ENCODE results near the gene ADORA2B.
A peak's percentile ranks its signal among the peaks of the same experiment; 100 is the strongest.
"Not testable (repeated sequence)": the region's sequence is repeated elsewhere in the genome, so short reads cannot be mapped to it uniquely, and the experiment has no call there.

ADORA2B gene

GRCh38 chr17:15955793-15956541 is 11.0 kb downstream of the ADORA2B start:
- DNase-seq: no peak

GRCh38 chr17:15957206-15957605 is 12.3 kb downstream of the ADORA2B start:
- DNase-seq: no peak

GRCh38 chr17:15957608-15958307 is 12.8 kb downstream of the ADORA2B start:
- DNase-seq: no peak

GRCh38 chr17:15958484-15958854 is 13.5 kb downstream of the ADORA2B start:
- DNase-seq: no peak

- no peak for DNase-seq
These were observed 18.8 kb downstream of the ADORA2B start for GRCh38 chr17:15963670-15964110.

- DNase-seq: peak; percentile 11
These were observed 20.6 kb downstream of the ADORA2B start for GRCh38 chr17:15965528-15965927.

- peak; percentile 89 for DNase-seq
These were observed 21.4 kb downstream of the ADORA2B start for GRCh38 chr17:15966183-15966878.

- DNase-seq: peak; percentile 51
These were observed 21.9 kb downstream of the ADORA2B start for GRCh38 chr17:15966879-15967248.

GRCh38 chr17:15967706-15968399 is 22.9 kb downstream of the ADORA2B start:
- DNase-seq: no peak

- no peak for DNase-seq
These were observed 24.5 kb downstream of the ADORA2B start for GRCh38 chr17:15969463-15969862.

GRCh38 chr17:15970500-15970899 is 25.6 kb downstream of the ADORA2B start:
- no peak for DNase-seq

- no peak for DNase-seq
These were observed 26.3 kb downstream of the ADORA2B start for GRCh38 chr17:15971098-15971678.

- DNase-seq: no peak
These were observed 27.0 kb downstream of the ADORA2B start for GRCh38 chr17:15971882-15972281.

GRCh38 chr17:15972497-15972951 is 27.6 kb downstream of the ADORA2B start:
- DNase-seq: no peak

- no peak for DNase-seq
These were observed 28.1 kb downstream of the ADORA2B start for GRCh38 chr17:15973016-15973415.

- DNase-seq: no peak
These were observed 28.9 kb downstream of the ADORA2B start for GRCh38 chr17:15973834-15974233.

- no peak for DNase-seq
These were observed 33.0 kb downstream of the ADORA2B start for GRCh38 chr17:15977894-15978293.

- no peak for DNase-seq
These were observed 33.7 kb downstream of the ADORA2B start for GRCh38 chr17:15978606-15979005.

- not testable (repeated sequence) for DNase-seq
These were observed 34.1 kb downstream of the ADORA2B start for GRCh38 chr17:15979013-15979412.

- DNase-seq: no peak
These were observed 36.3 kb downstream of the ADORA2B start for GRCh38 chr17:15981208-15981607.

GRCh38 chr17:15981646-15982580 is 37.0 kb downstream of the ADORA2B start:
- DNase-seq: no peak

- no peak for DNase-seq
These were observed 51.4 kb downstream of the ADORA2B start for GRCh38 chr17:15996322-15996721.
